T follicular helper cell (primary cell): Measurements from ENCODE around the gene ELF5.

ENCODE experiments used
- DNase-seq: peaks from one replicate; pipeline ENCODE4 v3.0.0-alpha.2; 2020; ENCODE audit warnings: low read depth

The ELF5 gene

GRCh38 chr11:34492806-34493414 lies 20.7 kb downstream of the ELF5 start:
- DNase-seq = peak; percentile 7

- DNase-seq = no peak
Measured at GRCh38 chr11:34490304-34490703, 23.3 kb downstream of the ELF5 start.

GRCh38 chr11:34488855-34489557 lies 24.6 kb downstream of the ELF5 start:
- DNase-seq = no peak

- DNase-seq = no peak
Measured at GRCh38 chr11:34487430-34487829, 26.2 kb downstream of the ELF5 start.

- no peak for DNase-seq
Measured at GRCh38 chr11:34483106-34483874, 30.3 kb downstream of the ELF5 start.

- DNase-seq = no peak
Measured at GRCh38 chr11:34481307-34481706, 32.3 kb downstream of the ELF5 start.

- DNase-seq = no peak
Measured at GRCh38 chr11:34480314-34480713, 33.3 kb downstream of the ELF5 start.

GRCh38 chr11:34478845-34479663 lies 34.5 kb downstream of the ELF5 start:
- no peak for DNase-seq

- DNase-seq = no peak
Measured at GRCh38 chr11:34476849-34477248, 36.7 kb downstream of the ELF5 start.

GRCh38 chr11:34475656-34476055 lies 37.9 kb downstream of the ELF5 start:
- no peak for DNase-seq

- DNase-seq = no peak
Measured at GRCh38 chr11:34473603-34474169, 39.9 kb downstream of the ELF5 start.

- peak; percentile 6 for DNase-seq
Measured at GRCh38 chr11:34468209-34468841, 45.3 kb downstream of the ELF5 start.

GRCh38 chr11:34466802-34467488 lies 46.6 kb downstream of the ELF5 start:
- no peak for DNase-seq

GRCh38 chr11:34464591-34465051 lies 49.0 kb downstream of the ELF5 start:
- DNase-seq = no peak

GRCh38 chr11:34461215-34461614 lies 52.4 kb downstream of the ELF5 start:
- no peak for DNase-seq

GRCh38 chr11:34460278-34460677 lies 53.3 kb downstream of the ELF5 start:
- no peak for DNase-seq

GRCh38 chr11:34459507-34460162 lies 54.0 kb downstream of the ELF5 start:
- DNase-seq = no peak

GRCh38 chr11:34458525-34458924 lies 55.1 kb downstream of the ELF5 start:
- DNase-seq = no peak

- no peak for DNase-seq
Measured at GRCh38 chr11:34457607-34458006, 56.0 kb downstream of the ELF5 start.
